Gastrocnemius medialis (tissue), 4 donors: ENCODE data around the gene BMP7. TPM values are rescaled to one million over a fixed set of nuclear protein-coding genes. Genes with fewer than 3 reads are reported as not detected.

Experiments used
- ATAC-seq, 2 donors: fragments of 150-250 bp; one replicate each; pipeline ENCODE4 v1.9.1; 2016
- DNase-seq, 2 donors: peaks; one replicate each; pipeline ENCODE4 v3.0.0-alpha.2; 2019
- H3K27ac ChIP-seq, 4 donors: fragments of 200-600 bp; sonication (generic); 1 replicate in 1 of 4; 2 replicates in 3 of 4; pipeline ENCODE4 v1.5.1; 2016 to 2018; ENCODE audit warnings: mild to moderate bottlenecking in 2 of 4, moderate library complexity in 1 of 4
- H3K27me3 ChIP-seq, 3 donors: fragments of 200-600 bp; sonication (generic) in 2 of 3; 1 replicate in 1 of 3; 2 replicates in 2 of 3; pipeline versions ENCODE4 v1.5.1 to v1.6.0; 2016 to 2019; ENCODE audit warnings: mild to moderate bottlenecking in 1 of 3, moderate library complexity in 1 of 3
- H3K36me3 ChIP-seq, 2 donors: fragments of 200-600 bp; sonication (generic) in 1 of 2; one replicate each; pipeline ENCODE4 v1.5.1; 2017 to 2018
- H3K4me1 ChIP-seq, 2 donors: fragments of 200-600 bp; sonication (generic) in 1 of 2; one replicate each; pipeline ENCODE4 v1.5.1; 2016 to 2017; ENCODE audit warnings: mild to moderate bottlenecking in 2 of 2
- H3K4me3 ChIP-seq, 4 donors: fragments of 200-600 bp; sonication (generic) in 3 of 4; 1 replicate in 1 of 4; 2 replicates in 3 of 4; pipeline ENCODE4 v1.5.1; 2016 to 2019; ENCODE audit warnings: mild to moderate bottlenecking in 2 of 4
- H3K9me3 ChIP-seq, 3 donors: fragments of 200-600 bp; sonication (generic) in 2 of 3; 1 replicate in 1 of 3; 2 replicates in 2 of 3; pipeline ENCODE4 v1.5.1; 2016 to 2019
- CTCF ChIP-seq, 5 experiments: fragments of 450-650 bp in 3 of 5; fragments of 200-600 bp in 2 of 5; sonication (generic) in 2 of 5; IDR thresholded peaks in 4 of 5; conservative IDR thresholded peaks in 1 of 5; 1 replicate in 4 of 5; 2 replicates in 1 of 5; pipeline ENCODE4 v1.5.1; 2016 to 2019; ENCODE audit warnings: antibody characterized with exemption in 5 of 5, mild to moderate bottlenecking in 3 of 5, moderate library complexity in 3 of 5
- POLR2A ChIP-seq, 2 donors: fragments of 450-650 bp; IDR thresholded peaks; one replicate each; pipeline ENCODE4 v1.6.1; 2017; ENCODE audit warnings: antibody characterized with exemption in 2 of 2, mild to moderate bottlenecking in 2 of 2, moderate library complexity in 2 of 2
- in situ Hi-C, 4 donors: fragments of 200-750 bp; cut with MboI; loops; one replicate each; pipeline versions ENCODE4 v1.15.0 to v1.8.0; 2017; ENCODE audit warnings: low sequenced_read_pairs in 4 of 4
- intact Hi-C: fragments of 100-400 bp; cut with DNase I; formaldehyde crosslinking; loops from one replicate; pipeline ENCODE4 v1.15.1; 2023; ENCODE audit warnings: low total_unique reads
- total RNA-seq, 4 donors: library from RNA; depleted of rRNA; stranded (reverse); fragments of >200 nt; gene quantifications; one replicate each; pipeline versions ENCODE4 v1.1.0 to v1.2.3, GENCODE V29; 2016

The BMP7 gene
- total RNA-seq, 4 donors from 2014 or later, result 0.52 TPM; not detected in 3

- Histone ChIP-seq H3K27ac (no peak overlapping the region), H3K4me1 (no peaks in the 10 kb centered on the region), H3K27me3 (peaks cover 0 to 3% (median 0%) of the 10 kb centered on the region in 3 donors), H3K9me3 (no peaks in the 10 kb centered on the region), H3K4me3 (no peak overlapping the region), H3K36me3 (no peaks in the 10 kb centered on the region)
- DNase-seq, result no peak
- no peak for ATAC-seq
- no peak for TF ChIP-seq POLR2A (IDR thresholded peaks at IDR 0.05)
- no peak for TF ChIP-seq CTCF (IDR thresholded peaks at IDR 0.05 in 4 of 5, conservative IDR thresholded peaks at IDR 0.05 in 1 of 5)
- intact Hi-C loops (no loop called here), in situ Hi-C loops (no loop called here)
Measured at GRCh38 chr20:57152557-57152956, 113.9 kb downstream of the BMP7 start.

DNA sequence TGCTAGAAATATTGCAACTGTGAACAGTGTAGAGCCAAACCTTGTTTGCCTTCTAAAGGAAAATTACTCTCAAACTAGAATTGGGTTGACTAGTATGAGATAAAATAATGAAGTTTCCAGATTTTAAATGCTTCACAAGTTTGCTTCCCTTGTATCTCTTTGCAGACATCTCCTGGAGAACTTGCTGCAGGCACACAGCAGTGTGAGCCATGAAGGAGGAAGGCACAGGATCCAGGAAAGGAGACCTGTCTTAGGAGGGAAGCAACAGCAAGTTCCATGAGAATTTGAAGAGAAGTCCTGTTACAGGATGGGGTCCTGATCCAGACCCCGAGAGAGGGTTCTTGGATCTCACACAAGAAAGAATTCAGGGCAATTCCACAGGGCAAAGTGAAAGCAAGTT, 115.9 kb downstream of the BMP7 start:
- intact Hi-C loops, result no loop called here
- TF ChIP-seq POLR2A (IDR thresholded peaks at IDR 0.05) (no peak), CTCF (IDR thresholded peaks at IDR 0.05 in 4 of 5, conservative IDR thresholded peaks at IDR 0.05 in 1 of 5) (no peak)
- in situ Hi-C loops, result no loop called here
- DNase-seq (no peak), ATAC-seq (no peak)
- no peak overlapping the region for H3K27ac ChIP-seq
- no peaks in the 10 kb centered on the region for H3K36me3 ChIP-seq
- H3K4me1 ChIP-seq, result no peaks in the 10 kb centered on the region
- no peak overlapping the region for H3K4me3 ChIP-seq
- no peaks in the 10 kb centered on the region for H3K9me3 ChIP-seq
- peaks cover 0 to 7% (median 0%) of the 10 kb centered on the region in 3 donors for H3K27me3 ChIP-seq

DNA sequence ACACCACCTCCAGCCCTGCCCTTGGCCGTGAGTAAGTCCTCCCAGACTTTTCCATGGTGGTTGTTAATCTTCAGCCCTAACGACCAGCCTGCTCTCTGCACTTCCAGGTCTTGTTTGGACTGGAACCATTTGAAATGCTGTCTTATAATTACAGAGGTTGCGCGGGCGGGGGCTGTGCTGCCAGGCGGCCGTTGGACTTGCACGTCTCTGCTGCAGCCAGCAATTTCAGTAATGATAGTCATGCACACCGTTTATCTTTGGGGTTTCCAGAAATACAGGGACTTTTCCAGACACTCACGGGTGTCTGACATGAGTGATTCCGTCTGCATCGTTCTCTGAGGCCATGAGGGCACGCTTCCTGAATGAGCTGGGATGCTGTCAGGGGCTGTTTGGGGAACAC, 118.2 kb downstream of the BMP7 start:
- TF ChIP-seq POLR2A (IDR thresholded peaks at IDR 0.05) (no peak), CTCF (IDR thresholded peaks at IDR 0.05 in 4 of 5, conservative IDR thresholded peaks at IDR 0.05 in 1 of 5) (no peak)
- H3K4me3 ChIP-seq, result no peak overlapping the region
- peaks cover 0 to 7% (median 0%) of the 10 kb centered on the region in 3 donors for H3K27me3 ChIP-seq
- DNase-seq (no peak), ATAC-seq (no peak)
- H3K36me3 ChIP-seq, result no peaks in the 10 kb centered on the region
- H3K27ac ChIP-seq, result no peak overlapping the region
- no peaks in the 10 kb centered on the region for H3K4me1 ChIP-seq
- in situ Hi-C loops (no loop called here), intact Hi-C loops (no loop called here)
- H3K9me3 ChIP-seq, result no peaks in the 10 kb centered on the region

GRCh38 chr20:57147185-57147584, 119.3 kb downstream of the BMP7 start:
- H3K27ac ChIP-seq, result no peak overlapping the region
- intact Hi-C loops (no loop called here), in situ Hi-C loops (no loop called here)
- DNase-seq, result no peak
- TF ChIP-seq POLR2A (IDR thresholded peaks at IDR 0.05), result no peak
- no peak for TF ChIP-seq CTCF (IDR thresholded peaks at IDR 0.05 in 4 of 5, conservative IDR thresholded peaks at IDR 0.05 in 1 of 5)
- no peaks in the 10 kb centered on the region for H3K36me3 ChIP-seq
- no peak for ATAC-seq
- H3K27me3 ChIP-seq, result peaks cover 0 to 7% (median 0%) of the 10 kb centered on the region in 3 donors
- H3K4me1 ChIP-seq, result no peaks in the 10 kb centered on the region
- H3K9me3 ChIP-seq, result no peaks in the 10 kb centered on the region
- no peak overlapping the region for H3K4me3 ChIP-seq

DNA sequence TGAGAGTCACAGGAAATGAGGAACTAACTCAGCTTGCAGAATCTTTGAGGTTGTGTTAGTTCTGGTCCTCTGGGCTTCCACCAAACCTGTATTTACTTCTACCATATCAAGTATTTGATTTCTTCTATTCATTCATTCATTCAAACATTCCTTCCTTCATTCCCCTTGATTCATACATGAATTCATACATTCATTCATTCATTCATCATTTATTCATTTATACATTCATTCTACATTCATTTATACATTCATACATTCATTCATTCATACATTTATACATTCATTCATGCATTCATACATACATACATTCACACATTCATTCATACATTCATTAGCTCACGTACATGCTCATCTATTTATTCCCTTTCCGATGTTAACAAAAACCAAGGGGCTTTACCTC, 120.3 kb downstream of the BMP7 start:
- Histone ChIP-seq H3K27ac (no peak overlapping the region), H3K36me3 (no peaks in the 10 kb centered on the region), H3K27me3 (peaks cover 0 to 7% (median 0%) of the 10 kb centered on the region in 3 donors), H3K9me3 (no peaks in the 10 kb centered on the region), H3K4me1 (no peaks in the 10 kb centered on the region), H3K4me3 (no peak overlapping the region)
- ATAC-seq, result no peak
- DNase-seq, result no peak
- TF ChIP-seq POLR2A (IDR thresholded peaks at IDR 0.05) (no peak), CTCF (IDR thresholded peaks at IDR 0.05 in 4 of 5, conservative IDR thresholded peaks at IDR 0.05 in 1 of 5) (no peak)
- in situ Hi-C loops (no loop called here), intact Hi-C loops (no loop called here)
